Measurements from ENCODE around the gene PSTPIP1. TPM values are rescaled to one million over a fixed set of nuclear protein-coding genes. Genes with fewer than 3 reads are reported as not detected.

The PSTPIP1 gene
- total RNA-seq, 2 donors from 2014 or later: 141 to 152 TPM

- no peaks in the 10 kb centered on the region for H3K9me3 Mint-ChIP-seq
- DNase-seq (no peak), ATAC-seq (replicated peaks in 1 of 2) (no peak)
- no peaks in the 10 kb centered on the region for H3K36me3 Mint-ChIP-seq (ENCODE audit: insufficient read depth in 2 of 2)
- no peak overlapping the region for H3K27ac Mint-ChIP-seq
- H3K4me1 Mint-ChIP-seq (ENCODE audit: low read depth): peaks cover under 1% of the 10 kb centered on the region
- no peak overlapping the region for H3K4me3 Mint-ChIP-seq
- H3K27me3 Mint-ChIP-seq (ENCODE audit: low read depth): peaks cover 5% of the 10 kb centered on the region
These were observed 26.6 kb upstream of the PSTPIP1 start for GRCh38 chr15:76968306-76968705.

- DNase-seq: no peak
- H3K27ac Mint-ChIP-seq: no peak overlapping the region
- peaks cover 28% of the 10 kb centered on the region for H3K4me1 Mint-ChIP-seq (ENCODE audit: low read depth)
- H3K27me3 Mint-ChIP-seq (ENCODE audit: low read depth): no peaks in the 10 kb centered on the region
- no peaks in the 10 kb centered on the region for H3K36me3 Mint-ChIP-seq (ENCODE audit: insufficient read depth in 2 of 2)
- H3K4me3 Mint-ChIP-seq: no peak overlapping the region
- H3K9me3 Mint-ChIP-seq: peaks cover 0 to under 1% of the 10 kb centered on the region in 2 donors
- peak; percentile 3 to 7 for ATAC-seq (replicated peaks in 1 of 2)
These were observed 22.3 kb upstream of the PSTPIP1 start for GRCh38 chr15:76972389-76973361.

GRCh38 chr15:76973362-76973743 lies 21.6 kb upstream of the PSTPIP1 start:
- Mint-ChIP-seq H3K4me1 (ENCODE audit: low read depth) (peaks cover 34% of the 10 kb centered on the region), H3K9me3 (peaks cover 0 to 2% of the 10 kb centered on the region in 2 donors), H3K4me3 (no peak overlapping the region), H3K36me3 (ENCODE audit: insufficient read depth in 2 of 2) (peaks cover 0 to 3% of the 10 kb centered on the region in 2 donors), H3K27ac (no peak overlapping the region), H3K27me3 (ENCODE audit: low read depth) (no peaks in the 10 kb centered on the region)
- ATAC-seq (replicated peaks in 1 of 2) (peak; percentile 70 to 72), DNase-seq (peak; percentile 73 to 79)

GRCh38 chr15:76973906-76974305 lies 21.0 kb upstream of the PSTPIP1 start:
- H3K4me1 Mint-ChIP-seq (ENCODE audit: low read depth): peaks cover 37% of the 10 kb centered on the region
- ATAC-seq (replicated peaks in 1 of 2) (no peak), DNase-seq (no peak)
- H3K9me3 Mint-ChIP-seq: peaks cover 0 to 2% of the 10 kb centered on the region in 2 donors
- H3K27ac Mint-ChIP-seq: no peak overlapping the region
- H3K4me3 Mint-ChIP-seq: no peak overlapping the region
- H3K36me3 Mint-ChIP-seq (ENCODE audit: insufficient read depth in 2 of 2): peaks cover 0 to 6% of the 10 kb centered on the region in 2 donors
- no peaks in the 10 kb centered on the region for H3K27me3 Mint-ChIP-seq (ENCODE audit: low read depth)

GRCh38 chr15:76974456-76975036 lies 20.4 kb upstream of the PSTPIP1 start:
- H3K27me3 Mint-ChIP-seq (ENCODE audit: low read depth): no peaks in the 10 kb centered on the region
- peaks cover 0 to 2% of the 10 kb centered on the region in 2 donors for H3K9me3 Mint-ChIP-seq
- peaks cover 37% of the 10 kb centered on the region for H3K4me1 Mint-ChIP-seq (ENCODE audit: low read depth)
- H3K27ac Mint-ChIP-seq: no peak overlapping the region
- peaks cover 0 to 6% of the 10 kb centered on the region in 2 donors for H3K36me3 Mint-ChIP-seq (ENCODE audit: insufficient read depth in 2 of 2)
- DNase-seq (no peak), ATAC-seq (replicated peaks in 1 of 2) (no peak)
- H3K4me3 Mint-ChIP-seq: no peak overlapping the region

- Mint-ChIP-seq H3K4me3 (peak overlapping the region in 1 of 2 donors; percentile 35), H3K9me3 (peaks cover 0 to 2% of the 10 kb centered on the region in 2 donors)
These were observed 18.8 kb upstream of the PSTPIP1 start for GRCh38 chr15:76976141-76976540.

GRCh38 chr15:76976572-76977270 lies 18.2 kb upstream of the PSTPIP1 start:
- Mint-ChIP-seq H3K9me3 (peaks cover 0 to 2% of the 10 kb centered on the region in 2 donors), H3K27me3 (ENCODE audit: low read depth) (no peaks in the 10 kb centered on the region), H3K4me3 (peak overlapping the region; percentile 35 to 44), H3K4me1 (ENCODE audit: low read depth) (peaks cover 39% of the 10 kb centered on the region), H3K27ac (peak overlapping the region; percentile 13), H3K36me3 (ENCODE audit: insufficient read depth in 2 of 2) (peaks cover 0 to 6% of the 10 kb centered on the region in 2 donors)
- peak; percentile 43 to 47 for DNase-seq
- ATAC-seq (replicated peaks in 1 of 2): peak; percentile 91 to 96

More at GRCh38 chr15:76976141-76976540, 18.8 kb upstream of the PSTPIP1 start:
- peak overlapping the region; percentile 87 for H3K27ac Mint-ChIP-seq
- H3K36me3 Mint-ChIP-seq (ENCODE audit: insufficient read depth in 2 of 2): peaks cover 0 to 6% of the 10 kb centered on the region in 2 donors
- DNase-seq (no peak), ATAC-seq (replicated peaks in 1 of 2) (no peak)
- H3K4me1 Mint-ChIP-seq (ENCODE audit: low read depth): peaks cover 37% of the 10 kb centered on the region
- H3K27me3 Mint-ChIP-seq (ENCODE audit: low read depth): no peaks in the 10 kb centered on the region

- Mint-ChIP-seq H3K4me1 (ENCODE audit: low read depth) (peaks cover 44% of the 10 kb centered on the region), H3K36me3 (ENCODE audit: insufficient read depth in 2 of 2) (peaks cover 0 to 6% of the 10 kb centered on the region in 2 donors), H3K9me3 (peaks cover 0 to 2% of the 10 kb centered on the region in 2 donors), H3K4me3 (no peak overlapping the region), H3K27me3 (ENCODE audit: low read depth) (no peaks in the 10 kb centered on the region), H3K27ac (no peak overlapping the region)
- no peak for ATAC-seq (replicated peaks in 1 of 2)
- DNase-seq: no peak
These were observed 16.2 kb upstream of the PSTPIP1 start for GRCh38 chr15:76978522-76979330.

- Mint-ChIP-seq H3K9me3 (peaks cover 0 to 2% of the 10 kb centered on the region in 2 donors), H3K27me3 (ENCODE audit: low read depth) (no peaks in the 10 kb centered on the region), H3K4me1 (ENCODE audit: low read depth) (peaks cover 39% of the 10 kb centered on the region), H3K27ac (no peak overlapping the region), H3K36me3 (ENCODE audit: insufficient read depth in 2 of 2) (peaks cover 0 to 6% of the 10 kb centered on the region in 2 donors), H3K4me3 (no peak overlapping the region)
- ATAC-seq (replicated peaks in 1 of 2) (no peak), DNase-seq (no peak)
These were observed 15.5 kb upstream of the PSTPIP1 start for GRCh38 chr15:76979331-76979925.

- H3K27me3 Mint-ChIP-seq (ENCODE audit: low read depth): no peaks in the 10 kb centered on the region
- DNase-seq (no peak), ATAC-seq (replicated peaks in 1 of 2) (no peak)
- H3K36me3 Mint-ChIP-seq (ENCODE audit: insufficient read depth in 2 of 2): peaks cover 0 to 6% of the 10 kb centered on the region in 2 donors
- peaks cover 0 to 2% of the 10 kb centered on the region in 2 donors for H3K9me3 Mint-ChIP-seq
- no peak overlapping the region for H3K4me3 Mint-ChIP-seq
- no peak overlapping the region for H3K27ac Mint-ChIP-seq
- peaks cover 38% of the 10 kb centered on the region for H3K4me1 Mint-ChIP-seq (ENCODE audit: low read depth)
These were observed 14.9 kb upstream of the PSTPIP1 start for GRCh38 chr15:76979996-76980520.

GRCh38 chr15:76982356-76982755 lies 12.6 kb upstream of the PSTPIP1 start:
- no peak overlapping the region for H3K27ac Mint-ChIP-seq
- ATAC-seq (replicated peaks in 1 of 2) (no peak), DNase-seq (no peak)
- H3K9me3 Mint-ChIP-seq: peaks cover 0 to 2% of the 10 kb centered on the region in 2 donors
- H3K4me1 Mint-ChIP-seq (ENCODE audit: low read depth): peaks cover 40% of the 10 kb centered on the region
- no peaks in the 10 kb centered on the region for H3K27me3 Mint-ChIP-seq (ENCODE audit: low read depth)
- no peak overlapping the region for H3K4me3 Mint-ChIP-seq
- H3K36me3 Mint-ChIP-seq (ENCODE audit: insufficient read depth in 2 of 2): peaks cover 0 to 6% of the 10 kb centered on the region in 2 donors

GRCh38 chr15:76982756-76983155 lies 12.2 kb upstream of the PSTPIP1 start:
- Mint-ChIP-seq H3K4me3 (no peak overlapping the region), H3K36me3 (ENCODE audit: insufficient read depth in 2 of 2) (peaks cover 0 to 6% of the 10 kb centered on the region in 2 donors), H3K9me3 (peaks cover 0 to 1% of the 10 kb centered on the region in 2 donors), H3K4me1 (ENCODE audit: low read depth) (peaks cover 41% of the 10 kb centered on the region), H3K27ac (no peak overlapping the region), H3K27me3 (ENCODE audit: low read depth) (no peaks in the 10 kb centered on the region)
- no peak for ATAC-seq (replicated peaks in 1 of 2)
- DNase-seq: no peak
